LNCAP (cell line): ENCODE results near the gene SPARCL1.

ENCODE experiments used
- CTCF ChIP-seq: fragments of 450-650 bp; IDR thresholded peaks from 2 replicates; pipeline ENCODE4 v1.5.1; 2017; ENCODE audit warnings: mild to moderate bottlenecking

SPARCL1 gene, protein sequence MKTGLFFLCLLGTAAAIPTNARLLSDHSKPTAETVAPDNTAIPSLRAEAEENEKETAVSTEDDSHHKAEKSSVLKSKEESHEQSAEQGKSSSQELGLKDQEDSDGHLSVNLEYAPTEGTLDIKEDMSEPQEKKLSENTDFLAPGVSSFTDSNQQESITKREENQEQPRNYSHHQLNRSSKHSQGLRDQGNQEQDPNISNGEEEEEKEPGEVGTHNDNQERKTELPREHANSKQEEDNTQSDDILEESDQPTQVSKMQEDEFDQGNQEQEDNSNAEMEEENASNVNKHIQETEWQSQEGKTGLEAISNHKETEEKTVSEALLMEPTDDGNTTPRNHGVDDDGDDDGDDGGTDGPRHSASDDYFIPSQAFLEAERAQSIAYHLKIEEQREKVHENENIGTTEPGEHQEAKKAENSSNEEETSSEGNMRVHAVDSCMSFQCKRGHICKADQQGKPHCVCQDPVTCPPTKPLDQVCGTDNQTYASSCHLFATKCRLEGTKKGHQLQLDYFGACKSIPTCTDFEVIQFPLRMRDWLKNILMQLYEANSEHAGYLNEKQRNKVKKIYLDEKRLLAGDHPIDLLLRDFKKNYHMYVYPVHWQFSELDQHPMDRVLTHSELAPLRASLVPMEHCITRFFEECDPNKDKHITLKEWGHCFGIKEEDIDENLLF

DNA sequence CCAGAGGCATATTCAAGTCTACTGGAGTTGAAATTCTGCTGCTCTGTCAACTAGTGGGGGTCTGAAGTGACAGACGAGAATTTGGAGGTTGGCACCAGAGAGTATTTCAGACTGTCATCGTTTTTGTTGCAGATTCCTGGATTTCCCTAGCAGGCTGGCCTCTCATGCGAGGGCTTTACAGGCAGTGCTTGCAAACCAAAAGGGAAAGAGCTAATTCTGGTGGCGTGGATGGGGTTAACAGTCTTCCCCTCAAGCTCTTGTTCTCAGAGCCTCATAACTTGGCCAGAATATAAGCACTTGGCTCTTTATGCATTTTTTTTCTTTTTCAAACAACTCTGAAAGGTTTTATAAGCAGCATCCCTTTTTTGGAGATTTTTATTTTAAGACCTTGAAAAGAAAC, at the start of gene SPARCL1:
SPARCL1 (minus strand) TSS at position 190 of the 400 bp plus-strand sequence. CDS start 29,802 bp downstream, outside the sequence.
- no peak for TF ChIP-seq CTCF

- no peak for TF ChIP-seq CTCF
Measured at GRCh38 chr4:87575983-87576382, 46.8 kb upstream of the SPARCL1 start.

DNA sequence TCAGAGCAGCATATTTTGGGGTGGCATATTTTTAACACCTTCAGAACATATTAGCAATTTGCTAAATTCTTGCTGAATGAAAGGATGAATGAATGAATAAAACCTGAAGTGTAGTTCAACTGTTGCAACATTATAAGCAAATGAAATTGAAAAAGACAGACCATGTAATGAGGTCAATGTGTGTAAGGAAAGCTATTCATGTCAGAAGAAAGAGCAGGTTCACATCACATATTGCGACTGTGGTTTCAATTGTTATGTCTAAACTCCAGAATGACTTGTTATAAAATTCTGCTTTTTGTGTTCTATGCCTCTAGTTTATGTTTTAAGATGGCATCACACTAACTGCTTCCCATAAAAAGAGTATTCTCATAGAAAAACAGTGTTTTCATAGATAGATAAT, 46.2 kb upstream of the SPARCL1 start:
- no peak for TF ChIP-seq CTCF

DNA sequence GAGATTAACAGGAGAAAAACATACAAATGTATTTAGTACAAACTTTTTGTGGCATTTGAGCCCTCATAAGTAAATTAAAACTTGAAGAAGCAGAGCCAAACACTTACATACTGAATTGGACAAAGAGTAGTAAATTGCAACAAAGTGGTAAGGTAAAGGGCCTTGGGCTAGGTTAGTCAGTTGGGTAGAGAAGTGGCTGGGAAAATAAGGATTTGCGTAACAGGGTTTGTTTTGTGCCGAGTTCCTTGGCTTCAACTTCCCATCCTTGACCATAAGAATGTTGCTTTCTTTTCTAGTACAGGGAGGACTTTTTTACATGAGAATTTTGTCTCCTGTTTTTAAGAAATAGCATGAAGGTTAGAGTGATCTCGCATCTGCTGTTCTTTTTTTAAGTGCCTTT, 45.8 kb upstream of the SPARCL1 start:
- no peak for TF ChIP-seq CTCF

GRCh38 chr4:87570290-87570805, 41.2 kb upstream of the SPARCL1 start:
- TF ChIP-seq CTCF = no peak

DNA sequence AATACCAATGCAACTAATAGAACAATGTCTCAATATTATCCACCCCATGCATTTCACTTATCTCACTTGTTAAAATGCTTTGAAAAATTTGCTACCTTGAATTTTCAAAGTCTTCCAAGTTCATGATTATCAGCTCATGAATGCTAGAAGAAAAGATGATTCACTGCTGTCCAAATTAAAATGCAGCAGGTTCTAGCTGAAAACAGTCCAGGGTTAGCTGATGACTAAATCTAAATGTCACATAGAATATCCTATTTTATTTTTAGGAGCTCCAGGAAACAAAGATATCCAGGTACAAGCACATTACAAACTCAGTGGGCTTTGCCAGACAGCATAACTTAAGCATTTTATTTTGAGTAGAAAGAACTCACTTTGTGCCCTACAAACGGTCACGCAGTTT, 38.0 kb upstream of the SPARCL1 start:
- TF ChIP-seq CTCF = no peak

- TF ChIP-seq CTCF = no peak
Measured at GRCh38 chr4:87566276-87566675, 37.1 kb upstream of the SPARCL1 start.
